HG03095 (cell line): ENCODE measurements around the gene COL12A1.
"Not testable (repeated sequence)": the region's sequence is repeated elsewhere in the genome, so short reads cannot be mapped to it uniquely, and the experiment has no call there.

Experiments used
- ATAC-seq: cut with Tn5 transposase; IDR thresholded peaks from one replicate; pipeline ENCODE4 v1.9.1; 2021; ENCODE audit warnings: moderate library complexity; ENCODE audit not compliant: unreplicated experiment

COL12A1 gene

DNA sequence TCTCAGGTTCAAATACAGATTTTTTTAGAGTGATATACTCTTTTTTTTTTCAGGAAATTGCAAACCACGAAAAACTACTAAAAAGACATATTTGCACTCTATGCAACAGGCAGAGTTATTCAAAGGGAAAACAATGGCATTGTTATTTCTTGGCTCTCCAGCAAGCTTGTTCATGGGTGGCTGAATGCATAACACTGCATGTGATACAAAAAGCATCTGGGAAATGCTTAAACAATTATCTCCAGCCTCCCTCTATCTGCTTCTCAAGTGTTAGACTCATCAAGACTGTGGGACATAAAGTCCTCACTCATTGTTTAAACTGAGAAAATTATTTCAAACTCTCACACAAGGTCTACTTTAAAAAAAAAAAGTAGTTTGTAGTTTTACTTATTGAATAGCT, 7.3 kb upstream of the COL12A1 start:
- ATAC-seq: no peak

DNA sequence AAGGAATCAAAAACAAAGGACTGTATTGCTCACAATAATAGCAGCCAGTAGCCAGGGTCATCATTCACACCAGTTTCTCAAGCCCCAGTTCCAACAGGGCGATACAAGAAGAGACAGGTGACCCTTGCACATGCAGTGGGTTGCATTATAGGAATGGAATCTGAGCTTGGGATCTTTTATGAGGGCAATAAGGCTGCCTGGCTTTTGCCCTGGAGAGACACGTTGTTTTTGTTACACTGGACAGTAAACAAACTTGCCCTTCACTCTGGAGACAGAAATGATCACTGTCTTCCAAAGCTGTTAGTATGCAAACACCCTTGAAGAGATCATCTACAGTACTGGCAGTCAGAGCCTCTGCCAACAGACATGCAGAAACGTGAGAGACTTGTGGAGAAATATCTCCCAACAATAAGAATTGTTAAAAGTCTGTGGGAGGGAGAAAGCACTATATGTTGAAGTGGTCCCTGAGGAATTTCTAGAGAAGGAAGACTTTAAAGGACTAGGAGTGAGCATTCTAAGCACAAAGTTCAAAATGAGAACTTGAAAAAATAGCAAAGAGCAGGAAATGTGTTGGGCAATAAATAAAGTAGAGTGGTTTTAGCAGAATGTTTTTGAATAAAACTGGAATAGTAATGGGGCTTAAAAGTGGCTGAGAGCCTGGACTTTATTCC, 6.2 kb upstream of the COL12A1 start:
- ATAC-seq: no peak

DNA sequence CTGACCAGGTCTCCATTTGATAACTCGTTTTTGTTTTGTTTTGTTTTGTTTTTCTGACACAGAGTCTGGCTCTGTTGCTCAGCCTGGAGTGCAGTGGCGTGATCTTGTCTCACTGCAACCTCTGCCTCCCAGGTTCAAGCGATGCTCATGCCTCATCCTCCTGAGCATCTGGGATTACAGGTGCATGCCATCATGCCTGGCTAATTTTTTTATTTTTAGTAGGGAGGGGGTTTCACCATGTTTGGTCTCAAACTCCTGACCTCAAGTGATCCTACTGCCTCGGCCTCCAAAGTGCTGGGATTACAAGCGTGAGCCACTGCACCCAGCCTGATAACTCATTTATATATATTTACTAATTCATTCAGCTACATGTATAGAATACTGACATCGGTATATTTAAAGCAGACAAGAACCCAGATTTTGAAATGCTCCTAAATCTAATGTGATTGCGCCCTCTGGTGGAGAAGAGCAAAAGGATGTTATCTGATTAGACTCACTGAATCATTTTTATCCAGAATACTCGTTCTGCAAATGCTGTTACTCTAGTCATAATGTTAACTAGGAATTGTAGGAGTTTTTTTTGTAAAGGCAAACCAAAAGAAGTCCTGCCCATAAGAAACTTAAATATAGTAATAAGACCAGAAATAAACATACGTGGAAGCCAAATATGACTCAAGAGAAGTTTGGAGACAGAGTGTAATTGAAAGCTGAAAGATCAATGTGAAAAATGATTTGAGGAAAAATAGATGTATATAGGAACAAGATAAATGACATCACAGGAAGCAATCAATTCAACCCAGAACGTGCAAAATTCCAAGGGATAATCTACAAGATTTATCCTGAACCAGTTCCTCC, 5.3 kb upstream of the COL12A1 start:
- no peak for ATAC-seq

DNA sequence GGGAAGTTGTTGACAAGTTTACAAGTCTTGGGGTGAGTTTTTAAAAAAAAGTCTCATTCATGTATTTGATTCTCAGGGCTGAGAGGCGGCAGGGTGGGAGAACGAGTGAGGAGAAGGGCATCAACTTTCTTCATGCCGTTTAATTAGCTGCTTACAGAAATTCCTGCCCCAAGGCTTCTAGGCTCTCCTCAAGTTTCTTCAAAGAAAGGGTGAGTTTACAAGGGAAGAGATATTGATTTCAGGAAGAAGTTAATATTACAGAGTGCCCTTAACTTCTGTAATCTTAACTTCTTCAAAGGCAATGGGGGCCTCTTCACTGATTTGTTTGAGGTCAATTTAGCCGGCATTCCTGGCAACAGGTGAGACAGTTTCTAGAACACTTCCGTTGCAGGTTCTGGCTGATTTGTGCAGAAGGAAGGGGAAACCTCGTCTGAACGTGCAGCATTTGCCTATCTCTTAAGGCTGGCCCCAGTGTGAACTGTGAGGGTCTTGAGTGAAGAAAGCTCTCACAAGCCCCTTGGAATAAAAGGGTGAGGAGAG, 3.4 kb upstream of the COL12A1 start:
- no peak for ATAC-seq

DNA sequence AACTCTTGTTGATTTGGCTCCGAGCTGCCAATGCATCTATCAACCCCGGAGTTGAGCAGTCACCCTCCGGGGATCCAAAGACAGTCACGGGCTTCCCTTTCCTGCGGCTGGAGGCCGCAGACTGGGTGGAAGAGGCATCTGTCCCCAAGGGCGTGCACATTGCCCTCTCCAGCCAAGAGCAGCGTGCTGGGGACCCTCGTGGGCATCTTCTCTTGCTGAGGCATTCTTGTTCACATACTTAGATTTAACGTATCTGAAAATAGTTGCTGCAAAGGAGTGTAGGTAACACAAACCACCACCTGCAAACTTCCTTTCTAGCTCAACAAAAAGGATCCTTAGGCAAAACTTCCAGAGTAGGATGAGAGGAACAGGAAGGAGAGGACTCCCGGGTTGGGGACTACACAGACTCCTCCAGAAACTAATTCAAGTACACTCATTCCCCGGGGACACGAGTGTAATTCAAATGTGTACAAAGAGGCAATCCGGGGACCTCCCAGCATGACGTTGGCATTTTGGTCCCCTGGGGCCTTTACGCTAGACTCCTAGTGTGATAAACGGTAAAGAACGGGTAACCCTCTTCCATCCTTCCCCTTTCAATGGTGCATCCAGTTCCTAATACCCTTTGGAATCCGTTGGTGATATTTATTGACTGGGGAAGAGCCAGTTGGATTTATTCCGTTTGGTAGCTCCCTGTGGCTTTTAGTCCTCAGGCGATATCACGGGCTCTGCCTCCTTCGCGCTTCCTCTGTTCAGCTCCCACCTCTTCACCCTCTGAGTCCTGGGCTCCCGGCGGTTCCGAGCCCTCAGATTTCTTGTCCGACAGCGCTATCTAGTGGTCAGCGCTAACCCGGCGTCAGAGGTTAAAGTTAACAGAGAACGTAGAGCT, 2.7 kb upstream of the COL12A1 start:
- peak; percentile 65 for ATAC-seq

DNA sequence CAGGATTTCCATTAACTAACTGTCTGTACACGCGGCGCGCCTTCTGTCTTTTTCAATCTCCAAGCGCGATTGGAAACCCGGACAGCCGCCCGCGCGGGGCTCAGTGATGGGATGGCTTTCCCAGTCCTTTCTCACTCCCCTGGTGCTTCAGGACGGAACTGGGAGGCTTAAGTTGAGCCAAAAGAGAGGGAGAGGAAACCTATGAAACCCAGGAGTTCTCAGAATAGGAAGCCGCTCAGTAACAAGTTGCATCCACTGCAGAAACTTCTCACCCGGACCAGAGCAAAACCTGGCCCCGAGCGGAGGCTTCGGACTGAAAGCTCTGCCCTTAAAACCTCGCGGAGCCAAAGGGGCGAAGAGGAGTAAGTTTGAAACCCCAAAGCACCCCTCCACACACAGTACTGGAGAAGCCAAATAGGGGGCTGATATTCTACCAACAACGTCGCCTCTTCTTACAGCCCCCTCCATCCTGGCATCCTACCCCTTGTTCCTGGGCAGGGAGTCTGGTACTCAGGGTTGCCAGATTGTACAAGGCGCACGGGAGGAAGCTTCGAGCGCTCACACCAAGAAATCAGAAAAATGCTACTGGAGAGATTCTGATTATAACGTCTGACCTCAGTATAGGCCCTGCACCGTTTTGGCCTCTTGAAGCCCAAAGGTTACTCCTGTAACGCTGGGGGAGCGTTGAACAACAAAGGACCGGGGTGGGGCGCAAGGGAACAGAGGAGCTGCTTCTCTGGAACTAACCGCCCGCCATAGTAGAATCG, 906 bp upstream of the COL12A1 start:
- ATAC-seq: no peak

DNA sequence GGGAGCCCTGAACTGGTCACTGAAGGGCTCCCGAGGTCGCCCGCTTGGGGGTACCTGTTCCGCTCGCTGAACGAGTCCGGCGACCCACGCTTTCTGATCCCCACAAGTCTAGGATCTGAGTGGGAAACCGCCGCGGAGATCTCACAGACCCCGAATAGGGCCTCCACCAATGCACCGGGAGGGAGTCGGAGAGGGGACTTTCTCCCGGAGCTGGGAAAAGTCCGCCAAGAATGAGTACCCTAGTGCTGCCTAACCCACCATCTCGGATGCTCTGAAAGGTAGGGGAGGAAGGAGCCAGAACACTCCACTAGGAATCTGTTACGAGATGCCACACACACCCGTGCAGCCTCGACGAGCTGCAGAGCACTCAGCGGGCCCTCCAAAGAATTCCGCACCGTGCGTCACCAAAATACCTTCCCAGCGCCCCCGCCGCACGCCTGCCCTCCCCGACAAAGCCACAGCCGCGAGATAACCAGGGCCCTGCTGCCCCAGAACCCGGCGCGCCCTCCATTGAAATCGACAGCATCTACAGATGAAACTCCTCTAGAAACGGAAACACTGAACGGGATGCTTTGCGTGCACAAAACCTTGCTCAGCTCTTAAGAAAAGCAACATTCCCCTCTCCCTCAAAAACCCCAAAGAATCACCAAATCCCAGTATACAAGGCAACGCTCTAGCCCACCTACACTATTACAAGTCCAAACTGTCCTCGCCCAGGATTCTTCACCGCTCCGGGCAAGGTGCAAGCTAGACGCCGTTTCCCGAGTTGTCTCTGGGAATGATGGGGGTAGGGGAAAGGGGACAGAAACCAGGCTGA, 686 bp downstream of the COL12A1 start:
- ATAC-seq: no peak

DNA sequence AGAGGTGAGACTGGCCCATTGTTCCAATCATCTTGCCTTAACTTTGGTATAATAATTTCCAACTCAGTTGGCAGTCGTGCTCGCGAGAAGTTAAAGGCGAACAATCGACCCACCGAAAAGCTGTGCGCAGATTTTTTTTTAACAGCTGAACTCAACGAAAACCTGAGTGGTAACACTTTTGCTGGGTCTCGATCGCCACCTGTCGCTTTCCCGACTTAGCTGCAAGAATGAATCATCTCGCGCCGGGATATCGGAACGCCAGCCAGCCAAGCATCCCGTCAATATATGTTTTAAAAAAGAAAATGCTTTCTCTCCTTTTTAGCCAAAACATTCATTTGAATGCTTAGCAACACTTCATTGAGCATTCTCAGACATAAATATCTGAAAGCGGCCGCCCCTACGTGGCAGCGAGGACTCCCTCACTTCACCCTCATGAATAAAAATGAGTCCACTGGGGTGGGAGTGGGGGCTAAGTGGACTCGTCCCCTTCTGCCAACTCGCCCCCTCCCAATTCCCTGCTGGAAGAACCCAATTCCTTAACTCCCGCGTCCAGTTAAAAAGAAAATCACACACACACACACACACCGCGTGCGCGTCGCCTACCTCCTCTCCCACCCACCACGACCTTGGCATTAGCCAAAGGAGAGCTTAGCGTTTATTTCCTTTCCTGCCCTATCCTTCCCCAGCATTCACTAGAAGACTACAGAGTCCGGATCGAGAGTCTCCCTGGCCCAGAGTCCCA, 1.5 kb downstream of the COL12A1 start:
- no peak for ATAC-seq

DNA sequence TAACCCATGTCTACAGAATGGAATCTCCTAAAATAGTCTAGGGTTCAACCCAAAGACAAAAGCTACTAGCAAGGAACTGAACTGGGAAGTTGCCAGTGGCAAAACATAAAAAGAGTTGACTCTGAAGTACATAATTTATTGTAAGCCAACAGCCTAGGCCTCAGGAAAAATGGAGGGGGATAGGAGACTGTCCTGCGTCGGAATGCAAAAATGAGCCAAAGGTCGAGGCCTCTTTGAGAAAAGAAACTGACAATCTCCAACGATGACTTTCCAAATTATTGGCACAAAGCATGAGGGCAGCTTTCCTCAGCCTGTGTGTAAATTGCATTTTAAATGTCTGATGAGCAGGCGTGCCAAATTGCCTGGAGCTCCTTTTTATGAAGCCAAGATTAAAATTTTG, 2.1 kb downstream of the COL12A1 start:
- ATAC-seq: no peak

DNA sequence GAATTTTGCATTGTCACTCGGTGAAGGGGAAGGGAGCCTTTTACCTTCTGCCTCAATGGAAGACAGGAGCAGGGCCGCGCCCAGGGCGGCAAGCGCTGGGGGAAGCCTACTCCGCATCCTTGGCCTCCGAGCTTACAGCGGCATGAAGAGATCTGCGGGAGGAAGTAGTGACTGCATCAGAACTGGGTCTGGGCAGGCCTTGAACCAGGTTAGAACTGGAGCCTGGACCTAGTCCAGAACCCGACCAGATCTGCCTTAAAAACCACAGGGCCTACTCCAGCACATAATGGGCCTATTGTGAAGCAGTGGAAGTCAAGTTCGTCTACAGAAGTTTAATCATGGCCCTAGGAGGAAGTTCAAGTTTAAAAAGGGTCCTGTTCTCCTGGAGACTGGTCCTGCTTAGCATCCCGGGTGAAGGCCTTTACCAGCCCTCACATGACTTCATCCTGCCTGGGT, 3.1 kb downstream of the COL12A1 start:
- no peak for ATAC-seq

DNA sequence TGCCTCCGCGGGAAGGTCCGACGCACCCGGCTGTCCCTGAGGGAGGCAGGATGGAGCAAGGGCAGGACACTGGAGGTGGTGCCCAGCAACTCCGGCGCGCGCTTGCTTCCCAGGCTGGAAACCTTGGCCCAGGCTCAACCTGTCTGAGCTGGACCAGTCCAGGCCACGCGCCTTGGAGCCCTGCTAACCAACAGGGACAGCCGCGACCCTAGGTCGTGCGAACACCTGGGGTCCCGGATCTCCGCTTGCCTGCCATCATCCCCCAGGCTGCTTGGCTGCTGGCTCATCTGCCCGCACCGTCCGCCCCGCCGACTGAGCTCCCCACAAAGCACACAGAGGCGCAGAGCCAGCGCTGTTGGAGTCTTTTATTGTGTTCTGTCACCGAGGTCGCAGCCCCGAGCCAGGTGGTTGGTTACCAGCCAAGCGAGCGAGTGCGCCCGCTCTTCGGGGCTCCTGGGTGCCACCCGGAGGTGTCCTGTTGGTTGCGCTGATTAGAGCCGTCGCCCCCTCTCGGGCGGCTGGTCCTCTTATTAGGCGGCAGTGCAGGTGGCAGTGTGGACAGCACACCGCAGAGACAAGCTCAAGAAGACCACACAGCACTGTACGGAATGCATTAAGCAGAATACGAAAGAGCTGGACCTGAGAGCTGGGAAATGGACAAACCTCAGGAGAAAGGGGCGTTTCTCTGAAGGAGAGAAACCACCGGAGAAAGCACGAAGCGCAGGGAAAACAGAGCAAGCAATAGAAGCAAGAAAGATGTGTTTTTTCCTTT, 3.8 kb downstream of the COL12A1 start:
- ATAC-seq: no peak

DNA sequence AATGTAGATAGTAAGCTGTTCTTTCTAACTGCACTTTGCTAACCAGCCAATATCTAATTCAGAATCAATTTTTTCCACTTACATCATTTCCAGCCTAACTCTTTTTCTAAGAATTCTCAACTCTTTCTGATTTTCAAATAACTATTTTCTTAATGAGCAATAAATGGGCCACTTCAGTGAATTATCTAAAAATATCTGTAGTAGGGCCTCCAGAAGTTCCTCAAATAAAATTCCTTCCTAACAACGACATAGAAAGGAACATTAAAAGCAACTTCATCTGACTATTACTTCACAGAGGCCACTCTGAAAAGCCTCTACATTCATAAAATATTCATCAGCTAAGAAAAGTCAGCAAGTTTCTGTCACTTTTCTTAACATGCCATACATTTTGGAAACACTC, 4.8 kb downstream of the COL12A1 start:
- ATAC-seq: no peak

DNA sequence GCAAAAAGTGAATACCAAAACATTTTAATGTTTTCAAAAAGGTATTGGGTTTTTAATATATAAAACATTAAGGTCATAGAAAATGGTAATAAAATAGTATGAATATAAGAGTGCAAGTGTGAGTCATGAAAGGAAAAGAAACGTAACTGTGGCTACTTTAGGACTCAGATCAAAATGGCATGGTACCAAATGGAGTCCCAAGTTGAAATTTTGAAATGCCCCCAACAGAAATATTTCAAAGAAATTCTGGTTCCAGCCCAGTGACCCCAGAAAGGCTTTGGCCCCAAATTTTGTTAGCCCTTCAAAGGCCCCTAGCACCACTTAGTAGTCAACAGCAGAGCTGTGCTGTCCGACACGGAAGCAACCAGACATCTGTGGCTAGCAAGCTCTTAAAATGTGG, 6.0 kb downstream of the COL12A1 start:
- ATAC-seq: no peak

DNA sequence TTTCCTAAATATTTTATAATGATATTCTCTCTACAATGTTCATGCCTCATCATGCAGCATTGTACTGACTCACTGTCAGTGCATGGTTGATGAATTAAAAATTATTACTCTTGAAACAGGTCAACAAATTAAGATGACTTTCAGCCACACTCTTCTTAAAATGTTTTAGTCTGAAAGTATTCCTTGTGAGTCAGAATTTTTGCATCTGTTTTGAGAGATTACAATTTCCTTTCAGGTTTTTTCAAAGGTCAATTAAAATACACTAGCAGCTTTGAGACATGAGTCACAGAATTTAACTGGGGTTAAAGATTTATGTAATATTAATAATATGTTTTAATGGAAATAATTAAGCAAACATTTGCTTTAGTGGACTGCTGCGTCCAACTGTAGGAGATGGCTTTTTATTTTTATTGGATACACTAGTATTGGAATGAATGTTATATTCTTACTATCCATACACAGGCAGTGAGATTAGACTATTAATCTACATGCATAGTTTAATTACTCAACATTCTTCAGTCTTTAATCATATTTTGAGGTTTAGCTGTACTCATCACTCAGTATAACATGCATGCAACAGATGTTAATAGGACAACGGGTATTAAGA, 9.7 kb downstream of the COL12A1 start:
- ATAC-seq: no peak

DNA sequence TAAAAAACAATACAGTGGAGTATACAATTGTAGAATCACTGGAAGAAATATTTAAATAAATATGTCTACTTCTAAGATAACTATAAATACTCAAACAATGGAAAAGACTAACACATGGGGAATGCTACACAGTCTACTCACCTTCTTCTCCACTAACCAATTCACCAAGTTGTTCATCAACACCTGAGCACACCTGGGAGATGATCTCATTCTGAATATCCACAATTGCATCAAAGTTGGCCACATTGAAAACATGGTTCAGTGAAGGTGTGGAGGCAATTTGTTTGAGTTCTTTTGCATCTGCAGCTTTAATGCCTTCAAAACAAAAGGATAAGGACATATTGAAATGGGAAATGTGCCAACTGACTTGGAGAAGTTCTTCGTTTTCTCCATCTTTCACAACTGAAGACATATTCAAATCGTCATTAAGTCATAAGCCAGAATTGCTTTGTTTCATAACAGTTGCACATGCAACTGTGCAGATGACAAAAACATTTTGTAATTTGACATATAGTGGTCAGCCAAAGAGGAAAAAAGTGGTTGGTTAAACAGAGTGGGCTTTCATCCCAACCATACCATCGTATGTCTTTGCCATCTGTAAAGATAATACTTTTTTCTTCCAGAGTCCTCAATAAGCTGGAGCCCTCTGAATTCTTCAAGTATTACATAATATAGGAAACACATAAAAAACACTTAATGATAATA, 17.5 kb downstream of the COL12A1 start:
- ATAC-seq: no peak

DNA sequence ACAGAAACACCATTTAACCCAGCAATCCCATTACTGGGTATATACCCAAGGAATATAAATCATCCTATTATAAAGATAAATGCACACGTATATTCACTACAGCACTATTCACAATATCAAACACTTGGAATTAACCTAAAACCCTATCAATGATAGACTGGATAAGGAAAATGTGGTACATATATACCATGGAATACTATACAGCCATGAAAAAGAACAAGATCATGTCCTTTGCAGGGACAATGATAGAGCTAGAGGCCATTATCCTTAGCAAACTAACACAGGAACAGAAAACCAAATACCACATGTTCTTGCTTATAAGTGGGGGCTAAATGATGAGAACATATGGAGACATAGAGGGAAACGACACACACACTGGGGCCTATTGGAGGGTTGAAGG, 19.3 kb downstream of the COL12A1 start:
- not testable (repeated sequence) for ATAC-seq

DNA sequence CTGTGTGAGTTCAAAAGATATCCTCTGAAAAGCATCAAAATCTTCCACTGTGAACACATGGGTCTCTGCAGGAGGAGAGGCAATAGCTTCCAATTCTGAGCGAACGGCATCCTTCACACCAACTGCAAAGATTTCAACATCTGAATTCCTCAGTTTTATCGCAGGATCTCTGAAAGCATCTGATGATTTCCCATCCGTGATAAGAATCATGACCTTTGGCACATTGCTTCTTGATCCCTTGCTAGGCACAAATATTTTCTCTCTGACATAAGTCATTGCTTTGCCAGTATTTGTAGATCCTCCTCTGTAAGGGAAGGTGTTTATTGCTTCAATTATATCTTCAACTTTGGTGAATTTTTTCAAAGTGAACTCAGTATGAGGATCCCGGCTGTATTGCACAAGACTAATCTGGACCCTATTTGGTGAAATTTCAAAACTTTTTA, 22.7 kb downstream of the COL12A1 start:
- ATAC-seq: no peak
